Transverse colon (tissue), 3 donors: ENCODE measurements around the gene GLI2.

Experiments used
- EP300 ChIP-seq: sonication (generic); formaldehyde crosslinking; IDR thresholded peaks from one replicate; pipeline ENCODE4 v1.6.1; 2017; ENCODE audit warnings: antibody characterized with exemption, low read depth
- POLR2A ChIP-seq: fragments of 450-650 bp; IDR thresholded peaks from one replicate; pipeline ENCODE4 v1.6.1; 2016; ENCODE audit warnings: antibody characterized with exemption, mild to moderate bottlenecking, moderate library complexity
- TF ChIP-seq, protein P1 (sequence below), 5 experiments: fragments of 200-600 bp in 3 of 5; fragments of 450-650 bp in 2 of 5; sonication (generic) in 3 of 5; IDR thresholded peaks; 1 replicate in 2 of 5; 2 replicates in 3 of 5; pipeline ENCODE4 v1.5.1; 2016 to 2017; ENCODE audit warnings: antibody characterized with exemption in 5 of 5, inconsistent platforms in 3 of 5, mild to moderate bottlenecking in 2 of 5, moderate library complexity in 1 of 5

DNA sequence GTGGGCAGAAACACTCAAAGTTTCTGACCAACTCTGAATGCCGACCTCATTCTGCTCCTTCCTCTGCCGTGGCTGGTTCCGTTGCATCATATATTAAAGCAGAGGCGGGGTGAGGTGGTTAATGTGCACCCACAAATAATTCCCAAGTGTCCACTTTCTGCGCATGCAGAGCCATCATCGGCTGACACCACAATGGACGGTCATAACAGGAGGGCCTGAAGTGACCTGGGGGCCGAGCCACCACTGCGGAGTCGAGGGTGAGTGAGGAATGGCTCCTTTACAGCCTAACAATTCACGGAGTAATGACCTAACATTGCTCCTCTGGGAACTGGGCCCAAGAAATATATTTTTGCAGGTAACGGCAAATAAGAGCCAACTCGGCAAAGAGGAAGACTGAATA lies 32.9 kb upstream of the GLI2 start:
- no peak for TF ChIP-seq POLR2A
- TF ChIP-seq, protein P1, sequence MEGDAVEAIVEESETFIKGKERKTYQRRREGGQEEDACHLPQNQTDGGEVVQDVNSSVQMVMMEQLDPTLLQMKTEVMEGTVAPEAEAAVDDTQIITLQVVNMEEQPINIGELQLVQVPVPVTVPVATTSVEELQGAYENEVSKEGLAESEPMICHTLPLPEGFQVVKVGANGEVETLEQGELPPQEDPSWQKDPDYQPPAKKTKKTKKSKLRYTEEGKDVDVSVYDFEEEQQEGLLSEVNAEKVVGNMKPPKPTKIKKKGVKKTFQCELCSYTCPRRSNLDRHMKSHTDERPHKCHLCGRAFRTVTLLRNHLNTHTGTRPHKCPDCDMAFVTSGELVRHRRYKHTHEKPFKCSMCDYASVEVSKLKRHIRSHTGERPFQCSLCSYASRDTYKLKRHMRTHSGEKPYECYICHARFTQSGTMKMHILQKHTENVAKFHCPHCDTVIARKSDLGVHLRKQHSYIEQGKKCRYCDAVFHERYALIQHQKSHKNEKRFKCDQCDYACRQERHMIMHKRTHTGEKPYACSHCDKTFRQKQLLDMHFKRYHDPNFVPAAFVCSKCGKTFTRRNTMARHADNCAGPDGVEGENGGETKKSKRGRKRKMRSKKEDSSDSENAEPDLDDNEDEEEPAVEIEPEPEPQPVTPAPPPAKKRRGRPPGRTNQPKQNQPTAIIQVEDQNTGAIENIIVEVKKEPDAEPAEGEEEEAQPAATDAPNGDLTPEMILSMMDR (IDR thresholded peaks at IDR 0.05), result no peak
- no peak for TF ChIP-seq EP300
